ENCODE data around the gene MPHOSPH9. TPM values are rescaled to one million over a fixed set of nuclear protein-coding genes. Genes with fewer than 3 reads are reported as not detected.

The MPHOSPH9 gene
- total RNA-seq, 1 donor, result 42.7 TPM

DNA sequence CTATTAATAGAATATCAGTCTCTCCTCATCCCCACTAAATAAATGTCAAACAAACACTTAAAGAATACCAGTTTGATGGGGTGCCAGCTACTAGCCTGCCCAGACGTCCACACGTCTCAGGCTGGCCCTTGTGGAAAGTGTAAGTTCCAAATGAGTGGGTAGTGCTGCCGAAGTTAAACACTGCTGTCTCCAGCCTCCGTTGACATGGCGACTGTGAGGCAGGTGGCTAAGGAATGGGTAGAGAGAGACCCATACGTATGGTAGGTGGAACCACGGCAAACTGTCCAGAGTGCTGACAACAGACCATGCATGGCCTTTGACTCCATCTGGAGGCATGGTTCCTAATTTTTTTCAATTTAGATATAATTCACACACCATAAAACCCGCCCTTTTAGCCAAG is 119.9 kb downstream of the MPHOSPH9 start:
- Histone ChIP-seq H3K27ac (ENCODE audit: low read depth, low read length) (no peak overlapping the region), H3K27me3 (ENCODE audit: insufficient read depth, low read length) (no peaks in the 10 kb centered on the region), H2AFZ (ENCODE audit: low read length) (no peak overlapping the region), H3K4me2 (ENCODE audit: insufficient read depth, low read length) (no peak overlapping the region), H4K20me1 (ENCODE audit: insufficient read depth, low read length) (peaks cover 36% of the 10 kb centered on the region), H3K4me1 (ENCODE audit: insufficient read depth, low read length) (peaks cover 34% of the 10 kb centered on the region), H3K4me3 (ENCODE audit: insufficient read depth, low read length) (no peak overlapping the region), H3K36me3 (ENCODE audit: insufficient read depth, low read length) (no peaks in the 10 kb centered on the region), H3K79me2 (ENCODE audit: insufficient read depth, low read length) (peaks cover 26% of the 10 kb centered on the region), H3K9me3 (ENCODE audit: low read depth, low read length) (no peaks in the 10 kb centered on the region)
- TF ChIP-seq, protein P1, sequence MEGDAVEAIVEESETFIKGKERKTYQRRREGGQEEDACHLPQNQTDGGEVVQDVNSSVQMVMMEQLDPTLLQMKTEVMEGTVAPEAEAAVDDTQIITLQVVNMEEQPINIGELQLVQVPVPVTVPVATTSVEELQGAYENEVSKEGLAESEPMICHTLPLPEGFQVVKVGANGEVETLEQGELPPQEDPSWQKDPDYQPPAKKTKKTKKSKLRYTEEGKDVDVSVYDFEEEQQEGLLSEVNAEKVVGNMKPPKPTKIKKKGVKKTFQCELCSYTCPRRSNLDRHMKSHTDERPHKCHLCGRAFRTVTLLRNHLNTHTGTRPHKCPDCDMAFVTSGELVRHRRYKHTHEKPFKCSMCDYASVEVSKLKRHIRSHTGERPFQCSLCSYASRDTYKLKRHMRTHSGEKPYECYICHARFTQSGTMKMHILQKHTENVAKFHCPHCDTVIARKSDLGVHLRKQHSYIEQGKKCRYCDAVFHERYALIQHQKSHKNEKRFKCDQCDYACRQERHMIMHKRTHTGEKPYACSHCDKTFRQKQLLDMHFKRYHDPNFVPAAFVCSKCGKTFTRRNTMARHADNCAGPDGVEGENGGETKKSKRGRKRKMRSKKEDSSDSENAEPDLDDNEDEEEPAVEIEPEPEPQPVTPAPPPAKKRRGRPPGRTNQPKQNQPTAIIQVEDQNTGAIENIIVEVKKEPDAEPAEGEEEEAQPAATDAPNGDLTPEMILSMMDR (IDR thresholded peaks at IDR 0.05; ENCODE audit: extremely low read depth, low read depth, low read length), result no peak
- no peak for DNase-seq (ENCODE audit: insufficient read length, low spot score, missing footprints)

DNA sequence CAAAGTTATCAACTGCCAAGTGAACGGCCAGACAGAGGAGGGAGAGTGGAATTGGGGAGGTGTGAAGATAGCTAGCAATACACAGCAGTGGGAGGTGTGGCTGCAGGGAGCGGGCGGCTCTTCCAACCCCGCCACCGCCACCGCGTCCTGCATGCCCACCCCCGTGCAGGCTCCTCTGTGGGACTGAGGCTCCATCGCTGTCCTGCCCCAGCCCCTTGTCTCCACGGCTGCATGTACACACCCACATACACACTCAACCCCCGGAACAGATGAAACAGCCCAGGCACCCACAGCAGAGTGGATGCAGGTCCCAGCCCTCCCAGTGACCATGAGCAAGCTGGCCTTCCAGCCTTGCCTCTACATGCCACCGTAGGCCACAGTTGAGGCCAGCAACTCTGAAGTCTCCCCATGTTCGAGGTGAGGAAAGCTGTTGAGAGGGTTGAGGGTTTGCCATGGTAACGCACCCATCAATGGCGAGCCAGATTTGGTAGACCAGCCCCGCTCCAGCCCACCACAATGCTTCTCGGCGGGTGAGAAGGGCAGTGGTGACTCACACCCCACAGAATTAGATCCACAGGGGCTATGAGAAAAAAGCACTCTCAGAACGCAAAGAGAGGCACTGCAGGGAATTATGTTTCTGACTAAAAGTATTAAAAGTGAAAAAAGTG is 121.3 kb downstream of the MPHOSPH9 start:
- Histone ChIP-seq H3K27ac (ENCODE audit: low read depth, low read length) (peak overlapping the region; percentile 36), H4K20me1 (ENCODE audit: insufficient read depth, low read length) (peaks cover 36% of the 10 kb centered on the region), H3K4me2 (ENCODE audit: insufficient read depth, low read length) (peak overlapping the region; percentile 65), H3K9me3 (ENCODE audit: low read depth, low read length) (no peaks in the 10 kb centered on the region), H3K27me3 (ENCODE audit: insufficient read depth, low read length) (no peaks in the 10 kb centered on the region), H3K36me3 (ENCODE audit: insufficient read depth, low read length) (no peaks in the 10 kb centered on the region), H3K79me2 (ENCODE audit: insufficient read depth, low read length) (peaks cover 19% of the 10 kb centered on the region), H2AFZ (ENCODE audit: low read length) (no peak overlapping the region), H3K4me3 (ENCODE audit: insufficient read depth, low read length) (peak overlapping the region; percentile 25), H3K4me1 (ENCODE audit: insufficient read depth, low read length) (peaks cover 34% of the 10 kb centered on the region)
- peak; percentile 90 for DNase-seq (ENCODE audit: insufficient read length, low spot score, missing footprints)
- TF ChIP-seq, protein P1 (IDR thresholded peaks at IDR 0.05; ENCODE audit: extremely low read depth, low read depth, low read length), result no peak

DNA sequence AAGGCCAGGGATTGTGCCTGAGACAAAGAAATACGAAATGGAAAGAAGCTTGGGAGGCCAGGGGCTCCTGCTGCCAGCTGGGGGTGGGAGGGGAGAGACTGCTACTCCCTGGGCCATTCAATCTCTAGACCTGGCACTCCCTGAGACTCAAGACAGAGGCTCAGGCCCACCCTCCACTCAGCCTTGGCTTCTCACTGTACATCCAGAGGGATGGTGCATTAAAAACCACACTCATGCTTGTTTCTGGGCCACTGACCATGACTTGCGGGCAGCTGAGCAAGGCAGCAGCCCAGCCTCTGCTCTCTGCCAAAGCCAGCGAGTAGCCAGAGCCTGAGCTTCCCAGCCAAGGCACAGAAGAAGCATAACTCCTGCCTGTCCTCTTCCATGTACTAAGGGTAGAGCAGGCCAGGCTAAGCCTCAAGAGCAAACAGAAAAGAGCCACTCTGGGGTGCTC is 123.6 kb downstream of the MPHOSPH9 start:
- TF ChIP-seq, protein P1 (IDR thresholded peaks at IDR 0.05; ENCODE audit: extremely low read depth, low read depth, low read length), result no peak
- Histone ChIP-seq H4K20me1 (ENCODE audit: insufficient read depth, low read length) (peaks cover 26% of the 10 kb centered on the region), H3K27me3 (ENCODE audit: insufficient read depth, low read length) (no peaks in the 10 kb centered on the region), H2AFZ (ENCODE audit: low read length) (no peak overlapping the region), H3K36me3 (ENCODE audit: insufficient read depth, low read length) (no peaks in the 10 kb centered on the region), H3K4me3 (ENCODE audit: insufficient read depth, low read length) (no peak overlapping the region), H3K9me3 (ENCODE audit: low read depth, low read length) (no peaks in the 10 kb centered on the region), H3K4me1 (ENCODE audit: insufficient read depth, low read length) (peaks cover 16% of the 10 kb centered on the region), H3K4me2 (ENCODE audit: insufficient read depth, low read length) (no peak overlapping the region), H3K79me2 (ENCODE audit: insufficient read depth, low read length) (peaks cover 12% of the 10 kb centered on the region), H3K27ac (ENCODE audit: low read depth, low read length) (no peak overlapping the region)
- peak; percentile 67 for DNase-seq (ENCODE audit: insufficient read length, low spot score, missing footprints)

DNA sequence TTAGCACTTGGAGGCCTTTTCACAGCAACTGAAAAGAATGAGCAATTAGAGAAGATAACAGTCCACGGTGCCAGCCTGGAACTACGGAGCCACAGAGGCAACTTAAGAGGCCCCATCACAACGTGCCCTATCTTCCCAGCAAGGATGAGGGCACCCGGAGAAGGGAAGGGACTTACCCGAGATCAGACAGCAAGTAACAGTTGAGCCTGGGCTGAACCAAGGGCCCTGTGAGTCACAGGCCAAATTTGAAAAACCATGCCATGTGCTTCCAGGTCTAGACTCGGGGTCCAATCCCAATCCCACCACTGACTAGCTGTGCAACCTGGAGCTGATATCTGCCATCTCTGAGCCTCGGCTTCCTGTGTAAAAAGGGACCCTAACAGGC is 124.3 kb downstream of the MPHOSPH9 start:
- TF ChIP-seq, protein P1 (IDR thresholded peaks at IDR 0.05; ENCODE audit: extremely low read depth, low read depth, low read length), result no peak
- peaks cover 15% of the 10 kb centered on the region for H3K4me1 ChIP-seq (ENCODE audit: insufficient read depth, low read length)
- no peak overlapping the region for H3K4me3 ChIP-seq (ENCODE audit: insufficient read depth, low read length)
- no peak for DNase-seq (ENCODE audit: insufficient read length, low spot score, missing footprints)
- no peaks in the 10 kb centered on the region for H3K36me3 ChIP-seq (ENCODE audit: insufficient read depth, low read length)
- no peak overlapping the region for H3K4me2 ChIP-seq (ENCODE audit: insufficient read depth, low read length)
- H3K79me2 ChIP-seq (ENCODE audit: insufficient read depth, low read length), result peaks cover 10% of the 10 kb centered on the region
- H3K27ac ChIP-seq (ENCODE audit: low read depth, low read length), result no peak overlapping the region
- H2AFZ ChIP-seq (ENCODE audit: low read length), result no peak overlapping the region
- no peaks in the 10 kb centered on the region for H3K9me3 ChIP-seq (ENCODE audit: low read depth, low read length)
- no peaks in the 10 kb centered on the region for H3K27me3 ChIP-seq (ENCODE audit: insufficient read depth, low read length)
- peaks cover 25% of the 10 kb centered on the region for H4K20me1 ChIP-seq (ENCODE audit: insufficient read depth, low read length)
